EL (cell line): ENCODE measurements around the gene TBC1D1.

Experiments used
- DNase-seq: peaks from one replicate; pipeline ENCODE4 v3.0.0-alpha.2; 2016

The TBC1D1 gene

DNA sequence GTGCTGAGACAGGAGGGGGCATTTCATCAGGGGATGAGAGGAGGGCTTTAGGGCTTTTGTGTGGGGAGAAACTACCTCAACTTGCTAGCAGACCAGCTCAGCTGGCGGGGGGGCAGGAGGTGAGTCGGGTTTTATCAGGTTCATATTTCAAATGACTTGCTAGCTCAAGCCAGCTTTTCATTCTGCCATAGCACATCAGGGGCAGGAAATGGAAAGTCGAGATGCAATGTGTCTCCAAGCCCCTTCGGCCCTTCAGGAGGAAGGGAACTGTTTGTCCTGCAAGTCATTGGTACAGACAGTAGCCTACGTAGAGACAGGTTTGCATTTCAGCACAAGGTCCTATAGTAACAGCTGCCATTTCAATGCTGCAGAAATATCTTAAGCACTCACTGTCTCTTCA, 263.4 kb downstream of the TBC1D1 start:
- DNase-seq = no peak

DNA sequence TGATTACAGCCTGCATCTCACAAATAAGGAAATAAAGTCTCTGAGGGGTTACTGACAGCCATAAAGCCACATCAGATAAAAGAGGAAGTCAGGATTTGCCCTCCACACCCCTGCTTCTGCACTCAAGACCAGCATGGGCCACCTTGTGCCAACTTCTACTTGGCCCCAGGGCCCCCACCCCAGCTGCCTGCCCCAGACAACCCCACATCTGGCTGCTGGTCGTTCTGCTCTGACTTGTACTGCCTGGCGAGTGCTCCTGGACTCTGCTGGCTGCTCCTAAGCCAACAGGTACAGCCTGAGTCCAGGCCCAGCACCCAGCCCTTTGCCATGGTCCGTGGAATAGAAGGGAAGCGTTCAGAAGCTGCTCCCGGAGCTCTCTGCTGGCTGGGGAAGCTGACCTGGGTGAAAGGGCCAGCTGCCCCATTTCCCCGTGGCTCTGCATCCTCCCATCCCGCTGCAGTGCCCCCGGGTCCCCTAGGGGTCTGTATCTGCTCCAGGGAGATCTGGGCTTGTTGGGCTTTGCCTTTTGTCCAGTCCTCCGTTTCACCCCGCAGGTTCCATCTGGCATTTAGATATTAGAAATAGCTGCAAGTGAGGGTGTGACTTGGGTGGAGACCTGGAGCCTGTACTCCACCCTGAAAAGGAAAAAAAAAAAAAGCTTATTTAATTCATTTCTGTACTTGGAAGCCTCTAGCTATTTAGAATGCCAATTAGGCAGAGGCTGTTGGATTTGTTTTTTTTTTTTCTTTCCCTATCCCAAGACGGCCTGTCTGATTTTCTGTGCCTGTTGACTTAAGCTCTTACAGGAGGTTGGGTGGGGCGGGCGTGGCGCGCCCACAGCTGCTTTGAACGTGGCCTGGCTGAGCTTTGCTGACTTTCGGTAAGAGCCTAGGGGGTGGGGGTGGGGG, 264.1 kb downstream of the TBC1D1 start:
- DNase-seq = no peak

DNA sequence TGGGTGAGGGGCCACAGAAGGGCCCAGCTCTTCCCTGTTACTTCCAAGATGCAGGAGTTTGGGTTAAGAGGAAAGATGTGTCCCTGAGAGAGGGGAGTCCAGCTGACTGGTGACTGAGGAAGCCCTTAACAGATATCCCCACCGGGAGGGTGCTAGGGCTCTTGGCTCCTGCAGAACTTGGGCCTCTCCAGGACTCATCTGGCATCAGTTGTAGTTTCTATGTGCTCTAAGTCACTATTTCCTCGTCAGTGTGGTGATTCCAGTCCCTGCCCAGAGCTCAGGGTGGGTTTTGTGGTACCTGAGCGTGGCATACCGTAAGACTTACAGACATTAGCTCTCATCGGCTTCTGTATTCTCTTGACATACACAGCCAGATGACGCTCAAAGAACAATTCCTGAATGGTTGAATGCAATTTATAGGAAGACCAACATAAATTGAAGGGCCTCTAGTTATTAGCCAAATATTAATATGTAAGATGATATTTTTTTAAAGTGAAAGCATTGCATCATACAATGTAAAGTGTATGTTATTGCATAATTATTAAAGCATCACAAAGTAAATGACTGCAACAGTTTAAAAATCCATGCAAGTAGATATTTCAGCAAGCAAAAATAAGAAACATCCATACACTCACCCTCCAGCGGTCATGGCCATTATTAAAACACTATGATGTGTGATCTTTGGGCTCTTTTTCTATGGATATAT, 264.9 kb downstream of the TBC1D1 start:
- DNase-seq = no peak

DNA sequence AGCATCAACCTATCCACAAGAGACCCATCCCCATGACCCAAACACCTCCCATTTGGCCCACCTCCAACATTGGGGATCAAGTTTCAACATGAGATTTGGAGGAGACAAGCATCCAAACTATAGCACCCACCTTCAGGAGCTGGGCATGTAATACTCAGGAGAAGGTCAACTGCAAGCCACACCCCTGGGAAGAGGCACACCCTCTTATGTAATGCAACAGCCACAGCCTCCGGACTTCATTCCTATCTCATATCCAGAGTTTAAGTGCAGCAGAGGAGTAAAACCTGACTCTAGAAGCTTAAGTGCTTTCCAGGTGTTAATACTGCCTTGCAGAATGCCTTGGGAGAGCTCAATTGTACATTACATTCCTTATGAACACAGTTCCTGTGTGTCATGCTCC, 266.7 kb downstream of the TBC1D1 start:
- DNase-seq = no peak

DNA sequence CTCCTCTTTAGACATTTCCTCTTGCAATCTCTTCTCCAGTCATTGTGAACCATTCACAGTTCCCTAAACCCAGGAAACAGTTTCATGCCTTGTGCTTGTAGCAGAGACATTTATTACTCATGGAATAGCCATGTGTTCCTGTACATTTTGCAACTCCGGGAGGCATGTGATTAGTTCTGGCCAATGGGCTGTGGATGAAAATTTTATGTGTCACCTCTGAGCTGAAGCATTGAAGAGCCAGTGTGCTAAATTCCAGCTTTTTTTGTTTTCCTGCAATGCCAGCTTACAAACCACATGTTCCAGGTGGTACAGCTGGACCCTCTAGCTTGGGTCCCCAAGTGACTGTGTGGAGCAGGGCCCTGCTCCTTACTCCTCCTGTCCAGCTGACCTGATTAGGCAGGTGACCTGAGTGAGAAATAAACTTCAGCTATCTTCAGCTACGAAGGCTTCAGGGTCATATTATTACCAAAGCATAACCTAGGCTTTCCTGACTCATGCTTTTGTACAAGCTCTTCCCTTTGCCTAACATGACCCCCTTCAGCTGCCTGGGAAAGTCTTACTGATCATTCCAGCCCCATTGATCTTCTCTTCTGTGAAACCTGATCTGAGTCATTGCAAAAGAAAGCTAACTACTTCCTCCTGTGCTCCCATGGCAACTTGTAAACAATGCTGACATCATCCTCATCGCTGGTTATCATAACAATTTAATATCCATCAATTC, 269.8 kb downstream of the TBC1D1 start:
- peak; percentile 96 for DNase-seq

DNA sequence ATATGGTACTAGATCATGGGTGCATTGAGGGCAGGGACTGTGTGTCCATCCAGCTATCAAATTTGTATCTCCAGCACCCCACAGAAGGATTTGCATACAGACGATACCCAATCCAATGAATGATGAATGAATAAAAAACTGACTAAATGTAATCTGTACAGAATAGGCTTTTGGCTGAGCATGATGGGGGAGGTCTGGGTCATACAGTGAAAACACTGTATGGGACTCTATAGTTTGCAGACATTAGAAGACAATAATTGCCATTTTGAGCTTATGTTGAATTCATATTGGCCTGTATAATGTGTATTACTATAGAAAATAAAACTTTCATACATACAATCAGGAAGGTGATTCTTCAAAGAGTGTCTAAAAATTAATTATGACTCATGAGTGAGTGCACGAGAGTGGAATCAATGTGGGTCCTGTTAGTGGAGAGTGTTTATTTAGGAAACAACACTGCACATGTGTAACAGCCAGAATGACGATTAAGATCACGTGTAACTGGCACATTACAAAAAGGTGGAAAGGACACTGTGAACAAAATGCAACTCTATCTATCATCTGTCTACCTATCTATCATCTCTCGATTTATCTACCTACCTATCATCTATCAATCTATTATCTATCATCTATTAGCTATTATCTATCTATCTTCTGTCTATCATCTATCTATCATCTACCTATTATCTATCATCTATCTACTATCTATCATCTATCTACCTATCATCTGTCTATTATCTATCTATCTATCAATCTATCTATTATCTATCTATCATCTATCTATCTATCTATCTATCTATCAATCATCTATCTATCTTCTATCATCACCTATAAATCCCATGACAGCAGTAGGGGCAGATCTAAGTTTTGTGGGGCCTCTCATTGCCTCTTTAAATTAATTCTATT, 270.6 kb downstream of the TBC1D1 start:
- DNase-seq = no peak

DNA sequence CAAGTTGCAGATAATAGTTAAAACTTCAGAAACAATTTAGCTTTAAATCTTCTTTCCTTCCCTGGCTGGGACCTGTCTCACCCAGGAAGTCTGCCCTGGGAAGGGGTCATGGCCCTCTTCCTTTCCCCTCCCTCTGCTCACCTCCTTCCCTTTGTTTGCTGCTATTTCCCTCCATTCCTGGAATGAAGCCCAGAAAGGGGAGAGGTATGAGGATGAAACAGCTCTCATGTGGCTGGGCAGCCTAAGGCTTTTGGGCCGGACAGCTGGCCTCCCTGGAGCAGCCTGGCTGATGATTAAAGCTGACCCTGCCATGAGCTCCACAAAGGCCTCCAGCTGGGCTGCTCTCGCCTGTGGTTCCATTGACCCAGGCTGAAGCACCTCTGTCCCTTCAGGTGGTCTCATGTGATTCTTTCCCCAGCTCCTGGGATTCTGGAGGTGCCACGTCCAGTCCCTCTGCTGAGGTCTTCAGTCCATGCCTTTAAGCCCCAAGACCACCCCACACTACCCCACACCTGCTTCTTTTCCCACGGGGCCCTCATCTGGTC, 271.4 kb downstream of the TBC1D1 start:
- peak; percentile 90 for DNase-seq

DNA sequence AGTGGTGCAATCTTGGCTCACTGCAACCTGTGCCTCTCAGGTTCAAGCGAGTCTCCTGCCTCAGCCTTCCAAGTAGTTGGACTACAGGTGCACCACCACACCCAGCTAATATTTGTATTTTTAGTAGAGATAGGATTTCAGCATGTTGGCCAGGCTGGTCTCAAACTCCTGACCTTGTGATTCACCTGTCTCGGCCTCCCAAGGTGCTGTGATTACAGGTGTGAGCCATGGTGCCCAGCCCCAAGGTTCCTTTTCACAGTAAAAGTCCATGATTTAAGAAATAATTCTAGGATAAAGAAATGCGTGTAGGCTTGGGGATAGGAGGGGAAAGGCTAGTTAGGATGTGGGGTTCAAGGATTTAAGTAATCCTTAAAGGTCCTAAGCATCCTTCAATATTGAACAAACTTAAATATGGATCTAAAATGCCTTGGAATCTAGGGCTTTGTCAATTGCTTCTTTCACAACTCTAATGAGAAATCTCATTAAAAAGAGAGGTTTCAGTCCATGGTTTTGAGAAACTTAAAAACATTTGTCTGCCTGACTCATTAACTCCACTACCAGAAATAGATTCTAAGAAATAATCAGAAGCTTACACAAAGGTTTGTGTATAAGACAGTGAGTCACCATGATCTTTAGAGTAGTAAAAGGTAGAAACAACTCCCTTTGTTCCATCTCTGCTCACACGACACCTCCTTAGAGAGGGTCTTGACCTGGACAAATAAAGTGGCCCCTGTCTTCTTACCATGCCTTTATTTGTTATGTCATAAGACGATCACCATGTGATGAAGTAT, 272.5 kb downstream of the TBC1D1 start:
- no peak for DNase-seq

DNA sequence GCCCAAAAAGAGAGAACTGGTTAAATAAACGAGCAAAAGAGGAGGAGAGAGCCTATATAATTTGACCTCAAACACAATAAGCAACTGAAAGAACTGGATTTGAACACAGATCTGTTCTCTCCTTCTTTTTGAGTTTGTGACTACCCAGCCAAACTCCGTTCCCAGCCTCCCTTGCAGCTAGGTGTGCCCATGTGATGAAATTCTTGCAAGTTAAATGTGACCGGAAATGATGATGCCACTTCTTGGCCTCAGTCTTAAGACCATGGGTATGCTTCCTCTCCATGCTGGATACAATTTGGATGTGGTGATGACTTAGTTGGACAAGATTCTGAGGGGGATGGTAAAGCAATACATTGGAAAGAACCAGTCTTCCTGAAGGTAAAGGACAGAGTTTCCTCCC, 273.5 kb downstream of the TBC1D1 start:
- DNase-seq = no peak

DNA sequence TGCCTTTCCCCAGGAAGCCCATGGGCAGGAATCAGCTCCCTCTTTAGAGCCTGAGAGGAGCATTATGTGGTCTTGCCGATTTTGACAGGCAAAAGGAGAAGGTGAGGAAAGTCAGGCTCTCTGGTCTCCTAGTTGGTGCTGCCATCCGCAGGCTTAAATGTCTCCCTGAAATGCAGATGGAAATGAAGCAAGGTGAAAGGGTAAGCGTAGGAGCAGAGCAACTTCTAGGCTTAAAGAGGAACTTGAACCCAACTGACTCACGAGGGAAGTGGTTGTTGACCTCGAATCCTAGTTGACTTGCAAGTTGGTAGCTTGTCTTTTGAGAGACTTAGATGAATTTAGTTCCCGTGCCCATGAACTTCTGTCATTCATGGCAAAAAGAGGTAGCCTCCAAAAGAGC, 275.2 kb downstream of the TBC1D1 start:
- no peak for DNase-seq

DNA sequence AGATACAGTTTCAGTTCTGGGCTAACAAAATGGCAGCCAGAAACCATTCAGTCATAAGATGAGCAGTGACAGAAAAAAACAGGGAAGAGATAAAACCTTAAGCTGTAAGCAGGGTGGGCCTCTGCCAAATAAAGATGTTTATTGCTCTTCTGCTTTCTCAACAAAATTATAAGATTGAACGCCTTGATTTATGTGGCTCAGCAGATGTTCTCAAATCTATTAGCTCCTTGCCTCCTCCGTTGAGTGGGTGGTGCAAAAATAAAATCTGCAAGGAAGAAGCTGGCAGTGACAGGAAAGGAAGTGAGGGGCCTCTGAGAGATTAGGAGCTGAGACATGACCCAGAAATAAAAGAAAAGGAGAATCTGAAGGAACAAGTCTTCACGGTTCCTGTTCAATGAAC, 275.9 kb downstream of the TBC1D1 start:
- DNase-seq = no peak

DNA sequence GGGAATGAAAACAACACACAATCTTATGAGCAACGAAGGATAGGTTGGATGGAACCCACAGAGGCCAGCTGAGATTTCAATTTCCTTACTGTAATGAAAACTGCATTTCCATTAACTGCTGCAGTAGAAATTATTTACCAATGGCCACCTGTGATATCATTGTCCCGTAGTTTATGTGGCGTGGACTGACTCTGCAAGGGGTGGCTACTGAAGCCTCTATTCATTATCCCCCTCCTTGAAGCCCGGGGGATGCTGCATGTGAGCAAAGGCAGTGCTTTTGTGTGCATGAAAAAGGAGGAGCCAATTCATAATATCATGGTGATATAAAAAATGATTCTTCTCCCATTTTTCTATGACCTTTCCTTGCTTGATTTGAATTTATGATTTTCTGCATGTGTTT, 277.1 kb downstream of the TBC1D1 start:
- no peak for DNase-seq

DNA sequence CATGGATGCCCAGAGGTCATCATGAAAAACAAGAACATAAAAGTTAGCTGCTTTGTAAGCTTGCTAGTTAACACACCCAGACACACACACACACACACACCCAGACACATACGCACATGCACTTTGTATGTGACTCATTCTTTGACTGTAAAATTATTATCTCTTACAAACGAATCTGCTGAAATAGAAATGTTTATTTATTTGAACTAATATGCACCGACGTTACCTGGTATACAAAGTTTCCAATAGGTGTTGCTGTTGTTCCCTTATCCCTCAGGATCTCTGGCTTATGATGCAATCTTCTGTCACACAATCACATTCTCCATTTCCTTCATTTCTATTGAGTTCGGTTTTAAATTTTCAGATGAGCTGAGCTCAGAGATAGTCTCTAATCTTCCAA, 278.6 kb downstream of the TBC1D1 start:
- no peak for DNase-seq

DNA sequence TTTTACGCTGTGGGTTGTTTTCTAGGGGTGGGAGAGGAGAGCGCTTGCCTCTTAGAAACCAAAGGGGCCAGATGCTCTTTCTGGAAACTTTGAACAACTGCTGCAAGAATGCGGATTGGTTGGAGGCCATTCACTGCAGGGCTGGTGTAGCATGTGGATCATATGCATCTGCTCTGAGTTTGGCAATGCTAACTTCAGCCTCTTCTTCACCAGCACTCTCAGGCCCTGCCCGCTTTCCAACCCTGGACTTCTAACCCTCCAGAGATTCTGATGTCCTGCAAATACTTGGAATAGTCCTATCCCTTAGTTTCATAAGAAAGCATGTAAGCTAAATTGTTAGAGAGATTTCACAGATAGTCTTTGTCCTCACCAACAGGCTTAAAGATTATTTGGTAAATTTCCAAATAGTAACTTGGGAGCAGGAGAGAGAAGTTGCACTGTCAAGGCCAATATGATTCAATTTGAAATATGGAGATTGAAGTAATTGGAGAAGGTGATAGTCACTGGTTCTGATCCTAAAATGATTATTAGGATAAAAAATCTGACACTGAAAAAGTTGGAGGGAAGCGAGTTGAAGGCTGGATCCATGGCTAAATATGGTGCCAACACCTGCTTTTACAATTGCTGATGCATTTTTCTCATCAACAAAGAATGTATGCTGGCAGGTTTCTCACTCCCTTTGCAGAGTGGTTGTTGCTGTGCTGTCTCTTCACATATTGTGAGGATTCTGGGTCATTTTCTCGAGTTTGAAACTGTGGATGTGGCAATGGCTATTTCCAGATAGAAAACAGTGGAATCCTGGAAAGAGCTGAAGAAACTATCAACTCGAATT, 279.7 kb downstream of the TBC1D1 start:
- DNase-seq = no peak

DNA sequence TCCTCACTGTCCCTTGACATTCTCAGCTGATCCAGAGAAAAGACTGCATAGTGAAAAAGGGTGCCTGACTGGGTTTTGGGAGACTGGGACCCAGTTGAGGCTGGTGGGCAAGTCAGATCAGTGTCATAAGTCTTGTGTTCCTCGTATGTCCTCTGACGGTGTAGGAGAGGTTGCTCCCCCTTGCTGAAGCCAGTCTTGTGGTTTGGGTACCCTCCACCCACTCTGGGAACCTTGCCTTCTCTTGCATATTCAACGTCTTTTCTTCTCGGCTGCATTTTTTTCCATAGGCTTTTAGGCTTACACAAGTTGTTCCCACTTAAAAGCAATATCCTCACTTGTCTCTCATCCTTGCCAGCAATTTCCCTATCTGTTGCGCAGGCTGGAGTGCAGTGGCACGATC, 281.2 kb downstream of the TBC1D1 start:
- DNase-seq = no peak

DNA sequence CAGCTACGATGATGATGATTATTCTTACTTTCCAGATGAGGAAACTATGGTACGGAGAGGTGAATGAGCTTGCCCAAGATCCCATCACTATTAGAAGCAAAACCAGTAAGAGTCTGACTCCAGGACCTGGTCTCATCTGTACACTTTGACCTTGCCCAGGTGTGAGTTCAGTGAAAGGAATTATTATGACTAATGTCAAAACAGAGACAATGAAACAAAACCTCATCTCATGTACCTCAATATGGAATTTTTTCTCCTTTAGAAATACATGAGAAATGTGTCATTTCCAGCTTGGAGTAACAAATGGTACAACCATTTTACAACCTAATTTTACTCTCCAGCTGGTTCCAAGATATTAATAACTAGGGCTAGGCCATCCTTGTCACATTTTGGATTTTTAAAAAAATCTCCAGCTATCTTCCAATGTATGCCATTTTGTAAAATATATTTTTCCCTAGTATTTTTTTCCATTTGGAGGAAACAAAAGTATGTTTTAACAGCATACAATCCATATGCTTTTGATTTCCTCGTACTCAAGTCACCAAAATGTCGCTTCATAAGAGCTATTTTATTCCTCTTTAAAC, 283.1 kb downstream of the TBC1D1 start:
- no peak for DNase-seq

DNA sequence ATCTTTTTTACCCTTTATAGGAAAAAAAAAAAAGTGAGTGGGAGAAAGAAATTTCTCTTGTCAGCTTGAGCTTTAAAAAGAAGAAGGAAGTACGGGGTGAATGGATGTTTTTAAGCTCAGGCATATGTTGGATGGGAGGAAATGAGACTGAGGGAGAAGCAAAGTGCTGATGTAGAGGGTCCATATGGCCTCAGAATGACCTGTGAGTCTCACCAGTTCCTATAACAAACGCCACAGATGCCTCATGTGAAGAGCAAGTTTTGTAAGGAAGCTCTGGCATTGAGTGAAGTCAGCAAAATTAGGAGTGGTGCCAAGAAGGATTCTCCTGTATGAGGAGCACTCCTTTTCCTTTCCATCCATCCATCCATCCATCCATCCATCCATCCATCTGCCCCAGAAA, 283.9 kb downstream of the TBC1D1 start:
- DNase-seq = no peak

DNA sequence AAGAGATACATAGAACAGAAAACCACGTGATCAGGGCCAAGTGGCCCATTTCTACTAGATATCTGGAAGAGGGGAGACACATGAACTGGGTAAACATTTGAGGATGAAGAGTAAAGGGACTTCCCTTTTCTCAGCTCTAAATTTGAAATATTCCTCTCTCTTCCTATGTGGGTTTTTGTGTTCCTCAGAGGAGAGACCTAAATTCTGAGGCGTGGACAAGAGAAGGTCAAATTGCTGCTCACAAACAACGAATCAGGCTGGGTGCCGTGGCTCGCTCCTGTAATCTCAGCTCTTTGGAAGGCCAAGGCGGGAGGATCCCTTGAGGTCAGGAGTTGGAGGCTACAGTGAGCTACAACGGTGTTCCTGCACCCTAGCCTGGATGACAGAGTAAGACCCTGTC, 285.3 kb downstream of the TBC1D1 start:
- DNase-seq = no peak

DNA sequence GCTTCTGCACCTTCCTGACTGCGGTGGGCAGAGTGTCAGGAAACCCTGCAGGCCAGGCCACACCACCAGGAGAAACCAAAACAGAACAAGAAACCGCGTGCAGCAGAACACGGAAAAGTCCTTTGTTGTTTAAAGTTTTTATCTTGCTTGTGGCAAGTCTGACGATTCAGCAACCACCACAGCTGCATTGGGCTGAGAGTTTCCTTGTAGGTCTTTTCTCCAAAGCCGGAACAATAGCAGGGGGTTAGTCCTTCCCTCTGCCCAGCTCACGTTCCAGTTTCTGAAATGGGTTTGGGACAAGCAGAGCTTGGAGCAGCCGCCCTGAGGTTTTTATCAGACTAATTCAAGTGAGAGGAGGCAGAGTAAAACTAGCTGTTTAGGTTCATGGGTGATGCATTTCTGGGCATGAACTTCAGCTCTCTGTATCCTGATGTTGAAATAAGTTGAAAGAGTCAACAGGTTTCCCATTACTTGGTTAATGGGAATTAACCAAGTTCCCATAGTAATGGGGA, 286.2 kb downstream of the TBC1D1 start:
- DNase-seq = no peak
